HG03108 (cell line): Measurements from ENCODE around the gene KIAA1614.
A peak's percentile ranks its signal among the peaks of the same experiment; 100 is the strongest.

Experiments used
- ATAC-seq: cut with Tn5 transposase; IDR thresholded peaks from one replicate; pipeline ENCODE4 v1.9.1; 2021; ENCODE audit warnings: moderate library complexity; ENCODE audit not compliant: unreplicated experiment

KIAA1614 gene

GRCh38 chr1:180908074-180908765 is 4.5 kb upstream of the KIAA1614 start:
- ATAC-seq: no peak

DNA sequence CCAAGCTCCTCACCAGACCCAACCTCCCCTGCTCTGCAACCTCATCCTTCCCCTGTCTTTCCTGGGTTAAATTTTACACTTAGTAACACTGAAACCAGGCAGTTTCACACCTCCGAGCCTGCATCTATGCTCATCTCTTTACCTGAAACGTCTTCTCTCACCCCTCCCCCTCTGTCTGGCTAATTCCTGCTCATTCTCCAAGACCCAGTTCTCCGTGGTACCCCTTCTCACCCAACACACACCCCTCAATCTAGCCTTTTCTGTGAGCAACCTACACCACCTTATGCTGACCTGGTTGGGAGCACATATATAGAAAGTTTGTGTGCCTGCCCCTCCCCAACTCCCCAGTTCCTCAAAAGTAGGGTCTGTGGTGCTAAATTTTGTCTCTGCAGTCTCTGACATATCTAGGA is 3.7 kb upstream of the KIAA1614 start:
- ATAC-seq: peak; percentile 35

- ATAC-seq: peak; percentile 41
These were observed 3.2 kb upstream of the KIAA1614 start for GRCh38 chr1:180909462-180909976.

DNA sequence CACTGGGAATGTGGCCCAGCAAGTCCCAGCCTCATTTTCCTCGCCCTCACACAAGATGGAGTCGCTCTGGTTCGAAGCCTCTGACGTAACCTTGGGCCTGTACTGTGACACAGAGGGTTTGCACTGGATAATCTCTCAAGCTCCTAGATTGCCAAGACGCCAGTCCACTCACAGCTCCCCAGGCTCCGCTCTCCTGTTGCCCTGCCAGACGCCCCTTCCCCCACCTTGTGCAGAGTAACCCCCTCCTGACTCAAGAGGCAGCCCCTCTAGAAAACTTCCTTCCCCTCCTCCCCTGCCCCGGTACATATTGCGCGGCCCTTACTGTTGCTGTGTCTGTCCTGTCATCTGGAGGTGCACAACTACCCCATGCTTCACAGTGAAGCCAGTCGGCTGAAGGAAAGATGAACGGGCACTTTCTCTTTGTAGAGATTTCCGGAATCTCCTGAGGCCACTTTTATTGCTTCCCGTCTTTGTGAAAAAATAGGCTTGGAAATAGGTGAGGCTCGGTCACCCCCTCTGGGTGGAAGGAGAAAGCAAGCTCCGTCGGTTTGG is 981 bp upstream of the KIAA1614 start:
- no peak for ATAC-seq

DNA sequence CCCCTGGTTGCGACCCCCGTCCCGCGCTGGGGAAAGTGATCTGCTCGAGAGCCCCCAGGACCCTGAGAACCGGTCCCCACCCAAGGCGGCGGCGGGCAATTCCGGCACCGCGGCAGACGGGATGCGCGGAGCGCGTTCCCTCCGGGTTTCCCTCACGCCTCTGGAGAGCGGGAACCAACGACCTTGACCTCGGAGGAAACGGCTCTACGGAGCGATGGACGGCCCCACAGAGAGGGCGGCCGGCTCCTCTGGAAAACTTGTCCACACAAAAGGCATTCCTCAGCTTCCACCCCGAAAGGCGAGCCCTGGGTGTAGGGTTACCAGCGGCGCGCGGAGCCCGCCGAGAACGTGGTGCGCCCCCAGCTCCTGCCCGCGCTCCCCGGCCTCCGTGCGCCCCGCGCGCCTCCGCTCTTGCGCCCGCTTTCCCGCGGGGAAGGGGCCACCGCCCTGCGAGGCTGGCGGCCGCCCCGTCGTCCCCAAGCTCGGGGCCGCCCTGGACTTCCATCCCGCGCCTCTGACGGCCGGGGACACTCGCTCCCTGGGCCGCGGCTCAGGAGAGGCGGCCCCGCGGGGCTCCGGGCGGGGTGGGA is 391 bp upstream of the KIAA1614 start:
- no peak for ATAC-seq

GRCh38 chr1:180915426-180915965 is 2.8 kb downstream of the KIAA1614 start:
- no peak for ATAC-seq

DNA sequence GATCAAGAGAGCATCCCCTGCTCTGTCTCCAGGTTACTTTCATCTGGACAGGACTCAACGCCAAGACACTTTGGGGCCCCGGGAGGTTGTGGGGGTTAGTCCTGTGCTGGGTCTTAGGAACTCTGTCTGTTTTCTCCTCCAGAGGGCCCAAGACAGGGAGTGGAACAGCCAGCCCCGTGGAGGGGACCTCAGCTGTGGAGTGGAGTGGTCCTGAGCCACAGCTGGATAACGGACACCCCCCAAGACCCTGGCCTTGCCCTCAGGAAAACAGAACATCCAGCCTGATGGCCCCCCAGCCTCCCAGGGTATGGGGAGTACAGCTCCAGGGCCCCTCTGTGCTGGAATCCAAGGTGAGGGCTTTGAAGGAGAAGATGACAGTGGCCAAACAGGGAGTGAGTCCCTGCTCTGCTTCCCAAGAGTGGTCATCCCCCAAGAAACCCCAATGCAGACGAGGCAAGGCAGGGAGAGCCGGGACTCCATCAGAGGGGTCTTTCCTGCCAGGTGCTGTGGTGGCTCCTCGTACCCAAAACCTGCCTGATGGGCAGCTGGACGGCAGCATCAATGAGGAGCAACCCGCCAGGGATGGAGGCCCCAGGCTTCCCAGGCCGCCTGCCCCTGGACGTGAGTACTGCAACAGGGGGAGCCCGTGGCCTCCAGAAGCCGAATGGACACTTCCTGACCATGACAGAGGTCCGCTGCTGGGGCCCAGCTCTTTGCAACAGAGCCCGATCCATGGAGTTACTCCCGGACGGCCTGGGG is 3.5 kb downstream of the KIAA1614 start:
- ATAC-seq: no peak

DNA sequence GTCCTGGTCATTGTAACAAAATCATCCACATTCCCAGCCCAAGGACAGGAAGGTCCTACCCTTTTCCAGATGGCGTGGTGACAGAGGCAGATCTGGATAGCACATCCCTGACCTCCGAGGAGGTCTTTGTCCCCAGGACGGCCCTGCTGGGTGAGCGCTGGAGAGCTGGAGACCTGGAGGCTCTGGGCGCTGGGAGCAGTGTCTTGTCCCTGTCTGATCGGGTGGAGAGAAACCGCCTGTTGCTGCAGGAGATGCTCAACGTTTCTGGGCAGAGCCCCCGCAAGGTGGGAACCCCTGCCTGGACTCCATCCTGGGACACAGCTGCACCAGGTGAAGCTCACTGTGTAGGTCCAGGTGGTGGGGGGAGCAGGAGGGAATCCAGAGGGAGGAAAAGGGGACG is 4.1 kb downstream of the KIAA1614 start:
- no peak for ATAC-seq

GRCh38 chr1:180917306-180918065 is 4.8 kb downstream of the KIAA1614 start:
- no peak for ATAC-seq

GRCh38 chr1:180918519-180918918 is 5.8 kb downstream of the KIAA1614 start:
- ATAC-seq: no peak

GRCh38 chr1:180919183-180919700 is 6.5 kb downstream of the KIAA1614 start:
- no peak for ATAC-seq

DNA sequence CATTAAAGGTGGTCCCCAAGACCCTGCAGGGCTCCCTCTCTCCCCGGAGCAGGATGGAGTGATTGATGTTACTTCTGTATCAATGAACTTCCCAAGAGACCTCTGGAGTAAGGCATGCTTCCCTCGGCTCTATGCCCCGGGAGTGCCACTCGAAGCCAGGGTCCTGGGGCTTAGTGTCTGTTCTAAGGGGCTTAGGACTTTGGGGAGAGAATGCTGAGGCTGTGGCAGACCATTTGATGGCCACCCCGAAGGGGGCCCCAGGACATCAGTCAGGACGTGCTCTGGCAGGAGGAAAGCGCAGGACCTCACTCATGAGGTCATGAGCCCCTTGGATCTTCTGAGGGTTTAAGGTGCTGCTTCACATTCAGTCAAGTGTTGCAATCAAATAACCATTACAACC is 7.5 kb downstream of the KIAA1614 start:
- ATAC-seq: no peak

GRCh38 chr1:180920702-180921101 is 8.0 kb downstream of the KIAA1614 start:
- ATAC-seq: no peak

GRCh38 chr1:180921386-180921785 is 8.7 kb downstream of the KIAA1614 start:
- no peak for ATAC-seq

GRCh38 chr1:180921891-180922630 is 9.4 kb downstream of the KIAA1614 start:
- no peak for ATAC-seq

DNA sequence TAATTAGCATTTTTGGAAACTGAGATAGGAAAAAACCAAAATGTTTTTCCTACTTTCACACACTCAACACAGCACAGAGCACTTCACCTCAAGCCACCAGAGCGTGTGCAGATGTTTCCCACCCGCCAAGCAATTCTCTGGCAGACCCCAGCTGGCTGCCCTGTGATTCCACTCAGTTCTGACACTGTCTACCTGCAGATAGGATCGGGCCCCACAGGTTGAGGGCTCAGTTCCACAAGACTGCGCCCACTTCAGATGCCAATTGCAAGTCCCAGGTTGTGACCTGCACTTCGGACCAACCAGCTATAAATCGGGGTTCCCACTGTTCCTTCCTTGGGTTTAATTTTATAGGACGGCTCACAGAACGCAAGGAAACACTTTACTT is 9.9 kb downstream of the KIAA1614 start:
- no peak for ATAC-seq

- ATAC-seq: no peak
These were observed 10.5 kb downstream of the KIAA1614 start for GRCh38 chr1:180923021-180923841.

DNA sequence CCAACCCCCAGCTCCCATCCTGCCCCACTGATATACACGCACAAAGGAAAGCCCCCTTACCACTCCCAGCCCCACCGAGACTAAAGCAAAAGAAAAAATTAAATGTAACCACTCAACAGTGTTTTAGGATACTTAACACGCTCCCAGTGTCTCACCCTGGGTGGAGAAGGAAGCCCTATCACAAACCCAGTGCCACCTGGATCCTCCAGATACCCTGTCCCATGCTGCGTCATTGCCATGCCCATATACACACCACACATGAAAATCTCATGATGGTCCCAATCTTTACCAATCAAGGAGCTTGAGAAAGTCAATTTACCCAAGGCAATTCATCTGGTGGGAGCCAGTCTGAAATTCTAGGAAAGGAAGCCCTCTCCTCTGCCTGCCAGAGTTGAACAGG is 11.2 kb downstream of the KIAA1614 start:
- no peak for ATAC-seq

GRCh38 chr1:180924939-180925338 is 12.2 kb downstream of the KIAA1614 start:
- ATAC-seq: no peak
